ENCODE results near the gene KLK14. TPM values are rescaled to one million over a fixed set of nuclear protein-coding genes. Genes with fewer than 3 reads are reported as not detected.

KLK14 gene
- total RNA-seq, 4 donors from 2014 or later, result not detected

DNA sequence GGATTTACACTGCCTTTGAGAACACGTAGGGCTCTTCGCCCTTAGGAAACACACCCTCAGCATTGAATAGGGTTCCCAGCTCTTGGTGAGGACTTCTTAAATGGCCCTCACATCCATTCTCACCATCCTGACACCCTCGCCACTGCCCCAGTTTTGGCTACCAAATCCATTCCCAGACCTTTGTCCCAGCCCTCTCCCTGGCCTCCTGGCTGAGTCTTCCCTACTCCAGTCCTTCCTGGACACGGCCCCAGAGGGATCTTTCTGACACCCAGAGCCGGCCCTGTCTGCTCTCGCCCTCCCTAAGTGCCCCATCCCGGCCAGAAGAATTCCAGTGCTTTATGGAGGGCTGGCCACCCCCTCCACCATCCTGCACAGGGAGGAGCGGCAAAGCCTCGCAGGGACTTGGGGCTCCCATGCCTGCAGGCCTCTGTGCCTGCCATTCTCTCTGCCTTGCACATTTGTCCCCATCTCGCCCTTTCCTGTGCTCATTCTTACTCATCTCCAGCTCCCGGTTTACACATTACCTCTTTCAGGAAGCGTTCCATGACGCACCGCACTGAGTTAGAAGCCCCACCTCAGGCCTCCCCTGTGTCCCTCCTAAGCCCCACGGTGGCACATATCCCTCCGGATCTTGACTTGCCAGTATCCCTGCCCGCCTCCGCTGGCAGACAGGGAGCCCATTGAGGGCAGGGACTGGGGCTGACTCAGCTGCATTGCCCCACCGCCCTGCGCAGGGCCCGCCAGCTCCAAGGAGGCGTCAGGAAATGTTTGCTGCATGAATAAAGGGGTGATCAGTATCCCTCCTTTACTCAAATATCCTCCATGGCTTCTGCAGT is 11.0 kb upstream of the KLK14 start:
- DNase-seq (no peak), ATAC-seq (no peak)
- no peak overlapping the region for H3K4me3 ChIP-seq
- no peaks in the 10 kb centered on the region for H3K9me3 ChIP-seq
- in situ Hi-C loops (cut with MboI; ENCODE audit: low sequenced_read_pairs in 4 of 4) (no loop called here), intact Hi-C loops (cut with DNase I; ENCODE audit: low total_unique reads) (no loop called here)
- no peak overlapping the region for H3K27ac ChIP-seq
- TF ChIP-seq POLR2A (IDR thresholded peaks at IDR 0.05), result no peak
- TF ChIP-seq, protein P1, sequence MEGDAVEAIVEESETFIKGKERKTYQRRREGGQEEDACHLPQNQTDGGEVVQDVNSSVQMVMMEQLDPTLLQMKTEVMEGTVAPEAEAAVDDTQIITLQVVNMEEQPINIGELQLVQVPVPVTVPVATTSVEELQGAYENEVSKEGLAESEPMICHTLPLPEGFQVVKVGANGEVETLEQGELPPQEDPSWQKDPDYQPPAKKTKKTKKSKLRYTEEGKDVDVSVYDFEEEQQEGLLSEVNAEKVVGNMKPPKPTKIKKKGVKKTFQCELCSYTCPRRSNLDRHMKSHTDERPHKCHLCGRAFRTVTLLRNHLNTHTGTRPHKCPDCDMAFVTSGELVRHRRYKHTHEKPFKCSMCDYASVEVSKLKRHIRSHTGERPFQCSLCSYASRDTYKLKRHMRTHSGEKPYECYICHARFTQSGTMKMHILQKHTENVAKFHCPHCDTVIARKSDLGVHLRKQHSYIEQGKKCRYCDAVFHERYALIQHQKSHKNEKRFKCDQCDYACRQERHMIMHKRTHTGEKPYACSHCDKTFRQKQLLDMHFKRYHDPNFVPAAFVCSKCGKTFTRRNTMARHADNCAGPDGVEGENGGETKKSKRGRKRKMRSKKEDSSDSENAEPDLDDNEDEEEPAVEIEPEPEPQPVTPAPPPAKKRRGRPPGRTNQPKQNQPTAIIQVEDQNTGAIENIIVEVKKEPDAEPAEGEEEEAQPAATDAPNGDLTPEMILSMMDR (IDR thresholded peaks at IDR 0.05 in 4 of 5, conservative IDR thresholded peaks at IDR 0.05 in 1 of 5), result no peak
- no peaks in the 10 kb centered on the region for H3K4me1 ChIP-seq
- peaks cover 0 to 4% of the 10 kb centered on the region in 2 donors for H3K36me3 ChIP-seq
- no peaks in the 10 kb centered on the region for H3K27me3 ChIP-seq

GRCh38 chr19:51093101-51093500 is 10.4 kb upstream of the KLK14 start:
- DNase-seq, result no peak
- H3K9me3 ChIP-seq, result no peaks in the 10 kb centered on the region
- no peak for TF ChIP-seq POLR2A (IDR thresholded peaks at IDR 0.05)
- TF ChIP-seq, protein P1 (IDR thresholded peaks at IDR 0.05 in 4 of 5, conservative IDR thresholded peaks at IDR 0.05 in 1 of 5), result no peak
- H3K27ac ChIP-seq, result no peak overlapping the region
- H3K4me3 ChIP-seq, result no peak overlapping the region
- intact Hi-C loops (cut with DNase I; ENCODE audit: low total_unique reads), result no loop called here
- H3K36me3 ChIP-seq, result peaks cover 0 to 2% of the 10 kb centered on the region in 2 donors
- no peaks in the 10 kb centered on the region for H3K27me3 ChIP-seq
- in situ Hi-C loops (cut with MboI; ENCODE audit: low sequenced_read_pairs in 4 of 4), result no loop called here
- no peak for ATAC-seq
- no peaks in the 10 kb centered on the region for H3K4me1 ChIP-seq

- intact Hi-C loops (cut with DNase I; ENCODE audit: low total_unique reads), result no loop called here
- ATAC-seq (no peak), DNase-seq (no peak)
- H3K36me3 ChIP-seq, result no peaks in the 10 kb centered on the region
- no peaks in the 10 kb centered on the region for H3K4me1 ChIP-seq
- no peak overlapping the region for H3K4me3 ChIP-seq
- in situ Hi-C loops (cut with MboI; ENCODE audit: low sequenced_read_pairs in 4 of 4), result no loop called here
- H3K9me3 ChIP-seq, result no peaks in the 10 kb centered on the region
- H3K27ac ChIP-seq, result no peak overlapping the region
- H3K27me3 ChIP-seq, result no peaks in the 10 kb centered on the region
- TF ChIP-seq, protein P1 (IDR thresholded peaks at IDR 0.05 in 4 of 5, conservative IDR thresholded peaks at IDR 0.05 in 1 of 5), result no peak
- TF ChIP-seq POLR2A (IDR thresholded peaks at IDR 0.05), result no peak
Observed at GRCh38 chr19:51091895-51092873, 9.5 kb upstream of the KLK14 start.

DNA sequence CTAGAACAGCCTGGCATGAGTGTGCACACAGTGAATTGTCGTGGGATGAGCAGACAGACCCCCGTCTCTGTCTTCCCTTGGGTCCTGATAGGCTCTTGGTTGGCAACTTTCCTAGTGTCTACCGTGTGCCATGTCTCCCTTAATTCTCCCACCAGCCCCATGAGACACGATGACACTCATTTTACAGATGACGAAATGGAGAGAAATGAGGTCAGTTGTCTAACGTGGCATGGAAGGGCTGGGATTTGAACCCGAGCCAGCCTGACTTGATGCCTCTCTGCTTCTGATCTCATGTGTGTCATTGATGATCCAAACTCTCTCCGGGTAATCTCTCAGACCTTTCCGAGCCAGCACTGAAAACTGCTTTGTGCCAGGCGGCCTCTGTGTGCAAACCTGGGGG is 8.4 kb upstream of the KLK14 start:
- in situ Hi-C loops (cut with MboI; ENCODE audit: low sequenced_read_pairs in 4 of 4) (no loop called here), intact Hi-C loops (cut with DNase I; ENCODE audit: low total_unique reads) (no loop called here)
- TF ChIP-seq, protein P1 (IDR thresholded peaks at IDR 0.05 in 4 of 5, conservative IDR thresholded peaks at IDR 0.05 in 1 of 5), result no peak
- no peak for TF ChIP-seq POLR2A (IDR thresholded peaks at IDR 0.05)
- H3K4me3 ChIP-seq, result no peak overlapping the region
- H3K27me3 ChIP-seq, result no peaks in the 10 kb centered on the region
- H3K4me1 ChIP-seq, result no peaks in the 10 kb centered on the region
- DNase-seq (no peak), ATAC-seq (no peak)
- no peaks in the 10 kb centered on the region for H3K9me3 ChIP-seq
- H3K27ac ChIP-seq, result no peak overlapping the region
- no peaks in the 10 kb centered on the region for H3K36me3 ChIP-seq
